Caco-2 (cell line): ENCODE data around the gene STK11IP. TPM values are rescaled to one million over a fixed set of nuclear protein-coding genes. Genes with fewer than 3 reads are reported as not detected.

Source experiments
- BruUV-seq: library from RNA; stranded (reverse); fragments of 400-500 nt; replicated peaks from 2 replicates; lab custom pipeline; 2021; lab: Mats Ljungman, UMichigan
- CTCF ChIA-PET: fragments of 300-600 bp; sonication (Branson Sonifier 250); formaldehyde crosslinking; loops from one replicate; lab custom pipeline; 2022; ENCODE audit warnings: antibody characterized with exemption; lab: Charles Lee
- POLR2A ChIA-PET: fragments of 300-600 bp; sonication (Branson Sonifier 250); formaldehyde crosslinking; loops from one replicate; lab custom pipeline; 2022; ENCODE audit warnings: antibody characterized with exemption; lab: Charles Lee
- DNase-seq, 2 experiments: peaks; one replicate each; pipeline versions ENCODE4 v3.0.0 to v3.0.0-alpha.2; 2020 to 2022
- H3K27me3 ChIP-seq: replicated peaks from 2 replicates; pipeline ENCODE4 v1.6.0; 2011; ENCODE audit warnings: low read length; ENCODE audit not compliant: control insufficient read depth, insufficient read depth
- H3K36me3 ChIP-seq: 2 replicates; pipeline ENCODE4 v1.5.1; 2011; ENCODE audit warnings: low read length; ENCODE audit not compliant: control insufficient read depth, insufficient read depth
- H3K4me1 ChIP-seq: fragments of 250-450 bp; sonication (Bioruptor Pico); 2 replicates; pipeline ENCODE4 v1.5.1; 2020; ENCODE audit warnings: mild to moderate bottlenecking
- H3K4me3 ChIP-seq: 2 replicates; pipeline ENCODE4 v1.5.1; 2011; ENCODE audit warnings: low read depth, mild to moderate bottlenecking, control low read depth, low read length
- H3K9me3 ChIP-seq: fragments of 250-450 bp; sonication (Bioruptor Pico); 2 replicates; pipeline ENCODE4 v1.5.1; 2020; ENCODE audit warnings: mild to moderate bottlenecking, moderate library complexity
- H3K27ac Mint-ChIP-seq: one replicate; pipeline ENCODE4 v1.8.0; 2022; ENCODE audit warnings: mixed read lengths; ENCODE audit not compliant: unreplicated experiment
- H3K27me3 Mint-ChIP-seq: one replicate; pipeline ENCODE4 v1.8.0; 2022; ENCODE audit warnings: mixed read lengths; ENCODE audit not compliant: insufficient read depth, unreplicated experiment
- H3K36me3 Mint-ChIP-seq: one replicate; pipeline ENCODE4 v1.8.0; 2022; ENCODE audit warnings: mild to moderate bottlenecking, mixed read lengths; ENCODE audit not compliant: insufficient read depth, unreplicated experiment
- H3K4me1 Mint-ChIP-seq: one replicate; pipeline ENCODE4 v1.8.0; 2022; ENCODE audit warnings: low read depth, mixed read lengths; ENCODE audit not compliant: unreplicated experiment
- H3K4me3 Mint-ChIP-seq: one replicate; pipeline ENCODE4 v1.8.0; 2022; ENCODE audit warnings: mild to moderate bottlenecking, moderate library complexity, mixed read lengths; ENCODE audit not compliant: unreplicated experiment
- H3K9me3 Mint-ChIP-seq: one replicate; pipeline ENCODE4 v1.8.0; 2022; ENCODE audit warnings: mixed read lengths; ENCODE audit not compliant: unreplicated experiment
- intact Hi-C: fragments of 100-400 bp; cut with micrococcal nuclease; formaldehyde crosslinking; loops from one replicate; pipeline ENCODE4 v1.10.0; 2022; ENCODE audit not compliant: unreplicated experiment
- total RNA-seq: library from RNA; stranded (reverse); gene quantifications from 2 replicates; pipeline ENCODE4 v1.2.3, GENCODE V29; 2022
- TF ChIP-seq, protein P1 (sequence below), 2 experiments: fragments of 200-600 bp in 1 of 2; IDR thresholded peaks; 1 replicate in 1 of 2; 2 replicates in 1 of 2; pipeline versions ENCODE4 v1.5.1 to v1.8.0; 2011 to 2022; ENCODE audit warnings: antibody characterized with exemption in 1 of 2, control low read depth in 1 of 2, inconsistent platforms in 1 of 2, low read depth in 1 of 2, low read length in 1 of 2, mild to moderate bottlenecking in 1 of 2, moderate library complexity in 1 of 2; ENCODE audit not compliant: insufficient read depth in 1 of 2, severe bottlenecking in 1 of 2, unreplicated experiment in 1 of 2

The STK11IP gene
- total RNA-seq, 1 experiment from 2014 or later, result 21.7 TPM

DNA sequence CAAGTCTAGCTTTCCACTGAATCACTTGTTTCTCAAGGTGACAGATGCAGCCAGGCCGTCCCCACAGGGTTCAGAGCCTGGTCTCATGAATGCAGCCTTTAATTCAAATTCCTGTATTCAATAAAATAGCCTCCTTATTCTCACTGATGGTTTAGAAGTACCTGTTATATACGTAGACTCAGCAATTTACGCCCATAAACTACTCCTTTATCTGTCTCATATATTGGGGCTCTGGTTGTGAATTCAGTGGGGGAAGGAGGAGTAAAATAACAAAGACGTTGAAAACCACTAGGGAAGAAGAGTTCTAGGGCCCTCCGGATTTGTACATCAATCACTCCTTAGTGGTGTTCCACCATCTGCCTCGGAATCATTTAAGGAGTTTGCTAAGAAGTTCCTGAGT is 28.0 kb upstream of the STK11IP start:
- peaks cover 9% of the 10 kb centered on the region for H3K4me1 Mint-ChIP-seq
- TF ChIP-seq, protein P1, sequence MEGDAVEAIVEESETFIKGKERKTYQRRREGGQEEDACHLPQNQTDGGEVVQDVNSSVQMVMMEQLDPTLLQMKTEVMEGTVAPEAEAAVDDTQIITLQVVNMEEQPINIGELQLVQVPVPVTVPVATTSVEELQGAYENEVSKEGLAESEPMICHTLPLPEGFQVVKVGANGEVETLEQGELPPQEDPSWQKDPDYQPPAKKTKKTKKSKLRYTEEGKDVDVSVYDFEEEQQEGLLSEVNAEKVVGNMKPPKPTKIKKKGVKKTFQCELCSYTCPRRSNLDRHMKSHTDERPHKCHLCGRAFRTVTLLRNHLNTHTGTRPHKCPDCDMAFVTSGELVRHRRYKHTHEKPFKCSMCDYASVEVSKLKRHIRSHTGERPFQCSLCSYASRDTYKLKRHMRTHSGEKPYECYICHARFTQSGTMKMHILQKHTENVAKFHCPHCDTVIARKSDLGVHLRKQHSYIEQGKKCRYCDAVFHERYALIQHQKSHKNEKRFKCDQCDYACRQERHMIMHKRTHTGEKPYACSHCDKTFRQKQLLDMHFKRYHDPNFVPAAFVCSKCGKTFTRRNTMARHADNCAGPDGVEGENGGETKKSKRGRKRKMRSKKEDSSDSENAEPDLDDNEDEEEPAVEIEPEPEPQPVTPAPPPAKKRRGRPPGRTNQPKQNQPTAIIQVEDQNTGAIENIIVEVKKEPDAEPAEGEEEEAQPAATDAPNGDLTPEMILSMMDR (IDR thresholded peaks at IDR 0.05; ENCODE audit: insufficient read depth in 1 of 2, low read depth in 1 of 2, low read length in 1 of 2, severe bottlenecking in 1 of 2, unreplicated experiment in 1 of 2), result no peak
- H3K9me3 Mint-ChIP-seq, result no peaks in the 10 kb centered on the region
- TSS peak; percentile 49 for BruUV-seq
- no peaks in the 10 kb centered on the region for H3K27me3 Mint-ChIP-seq
- no peak overlapping the region; the same call in 1 of the 2 replicates for H3K4me3 ChIP-seq
- no peaks in the 10 kb centered on the region for H3K27me3 ChIP-seq
- peak overlapping the region; percentile 62 for H3K4me3 Mint-ChIP-seq
- H3K27ac Mint-ChIP-seq, result no peak overlapping the region
- CTCF ChIA-PET, result no interaction called here
- no peaks in the 10 kb centered on the region for H3K9me3 ChIP-seq
- H3K36me3 Mint-ChIP-seq, result peaks cover 5% of the 10 kb centered on the region
- H3K4me1 ChIP-seq, result peaks cover 20% of the 10 kb centered on the region
- POLR2A ChIA-PET, result interaction anchor here (0.7 kb wide), 1 partner anchor 24 kb away, joined by 3 read pairs; no protein-coding TSS in a partner anchor
- intact Hi-C loops, result no loop called here
- no peak for DNase-seq
- H3K36me3 ChIP-seq, result no peaks in the 10 kb centered on the region

DNA sequence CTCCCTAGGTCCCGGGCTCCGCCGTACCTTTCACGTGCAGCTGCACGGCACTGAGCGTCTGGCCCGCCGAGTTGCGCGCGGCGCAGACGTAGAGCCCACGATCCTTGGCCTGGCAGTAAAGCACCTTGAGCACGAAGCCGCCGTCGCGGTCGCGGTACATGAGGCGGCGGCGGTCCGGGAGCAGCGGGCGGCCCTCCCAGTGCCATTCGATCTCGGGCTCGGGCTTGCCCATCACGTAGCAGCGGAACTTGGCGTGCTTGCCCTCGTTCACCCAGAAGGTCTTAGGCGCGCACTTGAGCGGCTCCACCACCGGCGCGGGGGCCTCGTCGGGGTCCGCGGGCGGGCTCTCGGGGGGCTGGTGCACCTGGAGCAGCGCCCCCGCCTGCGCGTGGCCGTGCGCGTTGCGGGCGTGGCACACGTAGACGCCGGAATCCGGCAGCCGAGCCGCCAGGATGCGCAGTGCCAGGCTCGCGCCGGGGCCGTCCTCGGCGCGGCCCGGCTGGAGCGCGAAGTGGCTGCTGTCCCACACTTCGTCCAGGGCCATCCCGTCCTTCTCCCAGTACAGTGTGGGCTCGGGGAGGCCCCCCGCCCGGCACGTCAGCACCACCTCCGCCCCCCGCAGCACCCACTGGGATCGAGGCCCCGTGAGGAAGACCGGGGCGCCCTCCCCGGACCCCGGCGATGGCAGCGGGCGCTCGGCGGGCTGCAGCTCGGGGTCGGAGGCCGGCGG is 27.3 kb upstream of the STK11IP start:
- H3K4me3 Mint-ChIP-seq, result peak overlapping the region; percentile 62
- intact Hi-C loops, result no loop called here
- ChIA-PET CTCF (interaction anchor here (1.2 to 1.4 kb wide), 4 partner anchors 10 to 75 kb away, joined by 3 to 19 read pairs (median 4); partner anchors contain the start of gene STK11IP), POLR2A (interaction anchor here (0.6 to 1.6 kb wide), 3 partner anchors 18 to 364 kb away, joined by 3 to 12 read pairs (median 4); partner anchors contain the start of genes STK11IP and ZFAND2B)
- Histone ChIP-seq H3K27me3 (no peaks in the 10 kb centered on the region), H3K9me3 (no peaks in the 10 kb centered on the region), H3K36me3 (no peaks in the 10 kb centered on the region), H3K4me3 (peak overlapping the region; percentile 75), H3K4me1 (peaks cover 20% of the 10 kb centered on the region)
- DNase-seq, result peak in 1 of 2 experiments; percentile 36
- H3K36me3 Mint-ChIP-seq, result peaks cover 5% of the 10 kb centered on the region
- TF ChIP-seq, protein P1 (IDR thresholded peaks at IDR 0.05; ENCODE audit: insufficient read depth in 1 of 2, low read depth in 1 of 2, low read length in 1 of 2, severe bottlenecking in 1 of 2, unreplicated experiment in 1 of 2), result no peak
- no peaks in the 10 kb centered on the region for H3K9me3 Mint-ChIP-seq
- BruUV-seq, result no TSS peak
- no peak overlapping the region for H3K27ac Mint-ChIP-seq
- H3K27me3 Mint-ChIP-seq, result no peaks in the 10 kb centered on the region
- peaks cover 9% of the 10 kb centered on the region for H3K4me1 Mint-ChIP-seq

DNA sequence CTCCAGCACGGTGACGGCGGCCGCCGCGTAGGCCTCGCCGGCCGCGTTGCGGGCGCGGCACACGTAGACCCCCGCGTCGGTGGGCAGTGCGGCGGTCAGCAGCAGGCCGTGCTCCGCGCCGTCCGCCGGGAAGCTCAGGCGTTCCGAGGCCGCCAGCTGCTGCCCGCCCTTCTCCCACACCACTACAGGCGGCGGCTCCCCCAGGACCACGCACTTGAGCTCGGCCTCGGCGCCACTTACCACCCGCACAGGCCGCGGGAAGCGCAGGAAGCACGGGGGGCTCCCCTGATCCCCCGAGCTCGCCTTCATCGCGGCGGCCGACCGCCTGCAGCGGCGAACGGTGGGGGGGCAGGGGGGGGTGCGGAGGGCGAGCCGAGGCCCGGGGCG is 26.7 kb upstream of the STK11IP start:
- Mint-ChIP-seq H3K4me3 (peak overlapping the region; percentile 62), H3K36me3 (peaks cover 5% of the 10 kb centered on the region), H3K27ac (peak overlapping the region; percentile 42), H3K4me1 (peaks cover 10% of the 10 kb centered on the region), H3K27me3 (no peaks in the 10 kb centered on the region), H3K9me3 (no peaks in the 10 kb centered on the region)
- Histone ChIP-seq H3K4me3 (peak overlapping the region; percentile 75), H3K9me3 (no peaks in the 10 kb centered on the region), H3K27me3 (no peaks in the 10 kb centered on the region), H3K4me1 (peaks cover 20% of the 10 kb centered on the region), H3K36me3 (no peaks in the 10 kb centered on the region)
- ChIA-PET POLR2A (interaction anchor here (0.6 to 1.6 kb wide), 6 partner anchors 10 to 364 kb away, joined by 3 to 12 read pairs (median 4); partner anchors contain the start of genes CHPF, STK11IP, TMEM198 and ZFAND2B), CTCF (interaction anchor here (1.2 to 1.4 kb wide), 4 partner anchors 10 to 75 kb away, joined by 3 to 19 read pairs (median 4); partner anchors contain the start of gene STK11IP)
- DNase-seq, result peak in 1 of 2 experiments; percentile 21
- BruUV-seq, result no TSS peak
- TF ChIP-seq, protein P1 (IDR thresholded peaks at IDR 0.05; ENCODE audit: insufficient read depth in 1 of 2, low read depth in 1 of 2, low read length in 1 of 2, severe bottlenecking in 1 of 2, unreplicated experiment in 1 of 2), result no peak
- intact Hi-C loops, result loop anchor here (1.0 kb wide), 2 partner anchors 9 to 26 kb away; partner anchors contain the start of gene STK11IP
